B cell (primary cell): ENCODE measurements around the gene DGAT2L6. TPM values are rescaled to one million over a fixed set of nuclear protein-coding genes. Genes with fewer than 3 reads are reported as not detected.

Source experiments
- ATAC-seq: fragments of 200-7000 bp; cut with Tn5 transposase; one replicate; pipeline ENCODE4 v1.10.0; 2021; ENCODE audit warnings: low read depth, mild to moderate bottlenecking, moderate number of reproducible peaks, moderate library complexity
- CTCF ChIA-PET: fragments of 350-600 bp; sonication (Branson Sonifier 250); formaldehyde crosslinking; loops from one replicate; lab custom pipeline; 2021; ENCODE audit warnings: antibody characterized with exemption, inconsistent platforms; lab: Charles Lee
- POLR2A ChIA-PET: fragments of 350-600 bp; sonication (Branson Sonifier 250); formaldehyde crosslinking; loops from one replicate; lab custom pipeline; 2021; ENCODE audit warnings: antibody characterized with exemption; lab: Charles Lee
- DNase-seq: peaks from one replicate; pipeline ENCODE4 v3.0.0; 2013
- H2AFZ ChIP-seq: 2 replicates; pipeline ENCODE4 v1.6.1; 2012; ENCODE audit warnings: mild to moderate bottlenecking, low read depth, low read length; ENCODE audit not compliant: insufficient read depth, poor library complexity, severe bottlenecking
- H3K27ac ChIP-seq, 2 donors: 1 replicate in 1 of 2; 2 replicates in 1 of 2; pipeline ENCODE4 v1.5.1; 2012 to 2013; ENCODE audit warnings: low read length in 2 of 2, mild to moderate bottlenecking in 2 of 2, moderate library complexity in 1 of 2
- H3K27me3 ChIP-seq, 4 experiments: fragments of 200-600 bp in 1 of 4; sonication (generic) in 1 of 4; replicated peaks in 1 of 4; 1 replicate in 2 of 4; 2 replicates in 2 of 4; pipeline versions ENCODE4 v1.6.1 to v1.7.0; 2013 to 2016; ENCODE audit warnings: low read length in 3 of 4, mild to moderate bottlenecking in 2 of 4, mixed read lengths in 1 of 4, moderate library complexity in 1 of 4; ENCODE audit not compliant: insufficient read depth in 4 of 4, control insufficient read depth in 3 of 4; ENCODE audit errors: control extremely low read depth in 1 of 4
- H3K36me3 ChIP-seq, 2 experiments: replicated peaks in 1 of 2; 1 replicate in 1 of 2; 2 replicates in 1 of 2; pipeline versions ENCODE4 v1.6.1 to v1.7.1; 2013; ENCODE audit warnings: low read length in 1 of 2; ENCODE audit not compliant: insufficient read depth in 2 of 2, control insufficient read depth in 1 of 2; ENCODE audit errors: control extremely low read depth in 1 of 2, extremely low read depth in 1 of 2
- H3K4me1 ChIP-seq, 2 donors: fragments of 200-600 bp in 1 of 2; sonication (generic) in 1 of 2; 1 replicate in 1 of 2; 2 replicates in 1 of 2; pipeline versions ENCODE4 v1.5.1 to v1.6.1; 2013 to 2017; ENCODE audit warnings: low read length in 2 of 2; ENCODE audit not compliant: control insufficient read depth in 2 of 2, insufficient read depth in 2 of 2
- H3K4me2 ChIP-seq: replicated peaks from 2 replicates; pipeline ENCODE3; 2012; ENCODE audit warnings: mild to moderate bottlenecking, low read depth, low read length; ENCODE audit not compliant: poor library complexity, severe bottlenecking
- H3K4me3 ChIP-seq, 5 experiments: fragments of 200-600 bp in 1 of 5; sonication (generic) in 1 of 5; 1 replicate in 3 of 5; 2 replicates in 2 of 5; pipeline versions ENCODE4 v1.5.1 to v1.7.0; 2011 to 2016; ENCODE audit warnings: low read length in 4 of 5, mild to moderate bottlenecking in 4 of 5, low read depth in 2 of 5, control low read depth in 1 of 5, moderate library complexity in 1 of 5; ENCODE audit not compliant: insufficient read depth in 1 of 5; ENCODE audit errors: control extremely low read depth in 1 of 5, extremely low read depth in 1 of 5
- H3K79me2 ChIP-seq: fragments of 200-600 bp; sonication (generic); one replicate; pipeline ENCODE4 v1.6.0; 2016; ENCODE audit warnings: low read length; ENCODE audit not compliant: control insufficient read depth, insufficient read depth
- H3K9ac ChIP-seq: fragments of 200-600 bp; sonication (generic); 2 replicates; pipeline ENCODE4 v1.6.1; 2017; ENCODE audit warnings: mild to moderate bottlenecking, low read length, moderate library complexity
- H3K9me3 ChIP-seq, 3 donors: one replicate each; pipeline versions ENCODE4 v1.6.1 to v1.7.1; 2013; ENCODE audit warnings: low read length in 2 of 3; ENCODE audit not compliant: control insufficient read depth in 2 of 3, insufficient read depth in 1 of 3; ENCODE audit errors: control extremely low read depth in 1 of 3
- H4K20me1 ChIP-seq: 2 replicates; pipeline ENCODE4 v1.6.0; 2012; ENCODE audit warnings: mild to moderate bottlenecking, low read length; ENCODE audit not compliant: insufficient read depth, control insufficient read depth, poor library complexity, severe bottlenecking
- H3K27ac Mint-ChIP-seq: one replicate; pipeline ENCODE4 v1.8.0; 2021; ENCODE audit warnings: mixed read lengths
- H3K27me3 Mint-ChIP-seq: one replicate; pipeline ENCODE4 v1.8.0; 2021; ENCODE audit warnings: mixed read lengths
- H3K4me1 Mint-ChIP-seq: one replicate; pipeline ENCODE4 v1.8.0; 2021; ENCODE audit warnings: mixed read lengths
- H3K4me3 Mint-ChIP-seq: one replicate; pipeline ENCODE4 v1.8.0; 2021; ENCODE audit warnings: mixed read lengths
- H3K9me3 Mint-ChIP-seq: one replicate; pipeline ENCODE4 v1.8.0; 2022; ENCODE audit warnings: mixed read lengths; ENCODE audit not compliant: insufficient read depth
- CTCF ChIP-seq: fragments of 200-600 bp; IDR thresholded peaks from one replicate; pipeline ENCODE4 v1.8.0; 2022; ENCODE audit warnings: antibody characterized with exemption, mild to moderate bottlenecking
- EZH2 ChIP-seq: IDR thresholded peaks from 2 replicates; pipeline ENCODE4 v1.6.1; 2012; ENCODE audit warnings: borderline replicate concordance, low read depth, mild to moderate bottlenecking, moderate library complexity, low read length; ENCODE audit not compliant: insufficient read depth, poor library complexity, severe bottlenecking
- WGBS: methylation state at CpG from one replicate; pipeline ENCODE4 v1.1.5; 2013; ENCODE audit warnings: missing lambda C conversion rate; ENCODE audit not compliant: insufficient coverage; 5-methylcytosine and 5-hydroxymethylcytosine counted together
- intact Hi-C: fragments of 100-400 bp; cut with micrococcal nuclease; formaldehyde crosslinking; loops from one replicate; pipeline ENCODE4 v1.10.0; 2022
- polyA plus RNA-seq: library from polyadenylated mRNA; depleted of rRNA; stranded (reverse); fragments of >200 nt; gene quantifications from 2 replicates; pipeline ENCODE4 v1.2.3, GENCODE V29; 2012
- total RNA-seq, 2 donors: library from RNA; stranded (reverse); fragments of 120-200 nt in 1 of 2; gene quantifications; 1 replicate in 1 of 2; 2 replicates in 1 of 2; pipeline versions ENCODE4 v1.2.3 to v1.2.4, GENCODE V29; 2013 to 2022

The DGAT2L6 gene
- total and polyA plus RNA-seq, 2 donors (not counting 1 experiment from before 2014, with no cell fraction given): not detected

- Mint-ChIP-seq H3K9me3 (no peaks in the 10 kb centered on the region), H3K4me3 (no peak overlapping the region), H3K27me3 (no peaks in the 10 kb centered on the region), H3K27ac (no peak overlapping the region), H3K4me1 (no peaks in the 10 kb centered on the region)
- Histone ChIP-seq H3K4me1 (no peaks in the 10 kb centered on the region), H3K9ac (no peak overlapping the region), H3K27me3 (no peaks in the 10 kb centered on the region), H3K79me2 (no peaks in the 10 kb centered on the region), H3K36me3 (no peaks in the 10 kb centered on the region), H3K27ac (no peak overlapping the region), H4K20me1 (no peaks in the 10 kb centered on the region), H3K4me2 (no peak overlapping the region), H3K9me3 (no peaks in the 10 kb centered on the region), H3K4me3 (no peak overlapping the region), H2AFZ (no peak overlapping the region)
- DNase-seq (no peak), ATAC-seq (no peak)
- no peak for TF ChIP-seq CTCF
- no peak for TF ChIP-seq EZH2
- CTCF ChIA-PET: no interaction called here
- intact Hi-C loops: no loop called here
- no CpG with 5 or more reads among the region's 5 CpGs for WGBS
- POLR2A ChIA-PET: no interaction called here
Observed at GRCh38 chrX:70219938-70220764, 42.9 kb downstream of the DGAT2L6 start.

DNA sequence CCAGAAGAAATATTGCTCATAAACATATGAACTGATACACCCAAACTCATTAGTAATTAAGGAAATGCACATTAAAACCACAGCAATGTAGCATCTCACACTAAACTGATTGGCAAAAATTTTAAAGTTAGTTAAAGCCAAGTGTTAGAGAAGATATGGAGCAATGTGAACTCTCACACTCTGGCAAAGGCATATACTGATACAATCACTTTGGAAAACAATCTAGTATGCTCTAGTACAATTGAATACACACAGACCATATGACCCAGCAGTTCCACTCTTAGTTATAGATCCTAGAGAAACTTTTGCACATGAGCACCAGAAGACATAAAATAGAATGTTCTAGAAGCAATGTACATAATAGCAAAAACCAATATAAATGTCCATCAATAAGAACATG is 48.8 kb downstream of the DGAT2L6 start:
- Mint-ChIP-seq H3K4me3 (no peak overlapping the region), H3K9me3 (no peaks in the 10 kb centered on the region), H3K27me3 (no peaks in the 10 kb centered on the region), H3K4me1 (no peaks in the 10 kb centered on the region), H3K27ac (no peak overlapping the region)
- H3K27me3 ChIP-seq: no peaks in the 10 kb centered on the region
- CTCF ChIA-PET: no interaction called here
- H3K4me2 ChIP-seq: no peak overlapping the region
- POLR2A ChIA-PET: no interaction called here
- H3K27ac ChIP-seq: no peak overlapping the region
- TF ChIP-seq EZH2: no peak
- H3K36me3 ChIP-seq: no peaks in the 10 kb centered on the region
- H2AFZ ChIP-seq: no peak overlapping the region
- no peak for ATAC-seq
- intact Hi-C loops: no loop called here
- no peaks in the 10 kb centered on the region for H3K79me2 ChIP-seq
- H3K4me3 ChIP-seq: no peak overlapping the region
- H3K9me3 ChIP-seq: no peaks in the 10 kb centered on the region
- H4K20me1 ChIP-seq: no peaks in the 10 kb centered on the region
- no peak for DNase-seq
- H3K9ac ChIP-seq: no peak overlapping the region
- H3K4me1 ChIP-seq: no peaks in the 10 kb centered on the region
